Measurements from ENCODE around the gene CTXN2. TPM values are rescaled to one million over a fixed set of nuclear protein-coding genes. Genes with fewer than 3 reads are reported as not detected.

Gene CTXN2
- total and polyA plus RNA-seq, 2 of the 13 experiments (the other 11 are each of a cell fraction or from before 2014, with no cell fraction given), result not detected

DNA sequence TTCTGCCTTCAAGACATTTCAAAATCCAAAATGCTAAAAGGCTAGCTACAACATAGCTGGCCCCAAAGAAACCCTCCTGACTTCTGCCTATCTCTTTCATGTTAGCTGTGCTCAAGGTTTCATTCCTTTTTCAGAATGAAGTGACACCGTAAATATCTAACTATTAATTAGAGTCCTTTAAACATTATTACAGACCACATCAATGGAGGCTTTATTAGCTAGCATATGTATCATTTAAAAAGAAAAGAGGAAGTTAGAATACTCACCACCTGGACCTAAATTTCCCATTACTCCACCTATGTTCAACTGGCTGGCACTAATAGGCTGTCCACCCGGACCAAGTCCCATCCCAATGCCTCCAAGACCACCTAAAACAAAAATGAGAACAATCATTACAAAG is 37.9 kb upstream of the CTXN2 start:
- CTCF ChIA-PET (ENCODE audit: low intra/inter-chr PET ratio, low total read pairs), result no interaction called here
- TF ChIP-seq CC2D1A (CRISPR knock-in tag; IDR thresholded peaks at IDR 0.05) (no peak), ZNF235 (CRISPR knock-in tag; IDR thresholded peaks at IDR 0.05; ENCODE audit: borderline replicate concordance) (no peak), ZFP36L1 (CRISPR knock-in tag; IDR thresholded peaks at IDR 0.05) (no peak), MLLT10 (CRISPR knock-in tag; IDR thresholded peaks at IDR 0.05) (no peak), FOSL1 (CRISPR knock-in tag; IDR thresholded peaks at IDR 0.05; ENCODE audit: borderline replicate concordance) (no peak), ZNF598 (CRISPR knock-in tag; IDR thresholded peaks at IDR 0.05; ENCODE audit: borderline replicate concordance) (no peak), ZNF382 (CRISPR knock-in tag; IDR thresholded peaks at IDR 0.05; ENCODE audit: borderline replicate concordance) (no peak), ZNF644 (CRISPR knock-in tag; IDR thresholded peaks at IDR 0.05; ENCODE audit: low read depth) (no peak)
- H3K4me2 ChIP-seq (ENCODE audit: low read depth, low read length), result no peak overlapping the region
- in situ Hi-C loops (cut with HindIII; ENCODE audit: extremely low pct_ligation_motif_present, low pct_unique_long_range_greater_than_20kb) (no loop called here), intact Hi-C loops (cut with micrococcal nuclease; ENCODE audit: unreplicated experiment) (no loop called here)
- H2AFZ ChIP-seq (ENCODE audit: low read length), result no peak overlapping the region
- no peak overlapping the region for H3K4me3 ChIP-seq (replicated peaks in 1 of 3; ENCODE audit: insufficient read depth in 1 of 3, low read depth in 2 of 3, low read length in 3 of 3)
- FAIRE-seq, result no peak
- WGBS (ENCODE audit: low lambda C conversion rate), result 42% methylated on average over 2 of the region's 2 CpGs
- H3K9ac ChIP-seq (ENCODE audit: insufficient read depth, low read depth, low read length), result no peak overlapping the region
- H3K27me3 ChIP-seq (ENCODE audit: control insufficient read depth in 1 of 2, insufficient read depth in 2 of 2, low read length in 2 of 2), result no peaks in the 10 kb centered on the region
- no peaks in the 10 kb centered on the region for H3K36me3 ChIP-seq (replicated peaks in 1 of 2; ENCODE audit: control insufficient read depth in 1 of 2, insufficient read depth in 2 of 2, low read length in 2 of 2)
- no peak for DNase-seq (ENCODE audit: low spot score)
- no peaks in the 10 kb centered on the region for H3K9me3 ChIP-seq (ENCODE audit: low read length)
- no peak for ATAC-seq
- H3K27ac ChIP-seq (ENCODE audit: extremely low read length, insufficient read depth, low read length), result no peak overlapping the region
- POLR2A ChIA-PET, result no interaction called here
- no TSS peak for BruUV-seq (replicated peaks)
- H3K4me1 ChIP-seq (ENCODE audit: insufficient read depth, low read length), result 0 out of 2 replicates have a peak, but pooled peaks cover 8% of the 10 kb centered on the region
- H4K20me1 ChIP-seq (ENCODE audit: insufficient read depth, low read length), result no peaks in the 10 kb centered on the region
- no peaks in the 10 kb centered on the region for H3K79me2 ChIP-seq (ENCODE audit: insufficient read depth, low read length)

- H3K4me1 ChIP-seq (ENCODE audit: insufficient read depth, low read length), result peaks cover 8% of the 10 kb centered on the region
- TF ChIP-seq NFKB2 (CRISPR knock-in tag; IDR thresholded peaks at IDR 0.05; ENCODE audit: borderline replicate concordance) (no peak), ZNF709 (CRISPR knock-in tag; IDR thresholded peaks at IDR 0.05) (no peak), MAFF (IDR thresholded peaks at IDR 0.05; ENCODE audit: low read depth, low read length) (peak; percentile 81), MAFK (conservative IDR thresholded peaks at IDR 0.05 in 1 of 2, IDR thresholded peaks at IDR 0.05 in 1 of 2; ENCODE audit: low read length in 2 of 2) (peak; percentile 57 to 86)
- no peak overlapping the region for H3K27ac ChIP-seq (ENCODE audit: extremely low read length, insufficient read depth, low read length)
- no peak for DNase-seq (ENCODE audit: low spot score)
- ChIA-PET CTCF (ENCODE audit: low intra/inter-chr PET ratio, low total read pairs) (no interaction called here), POLR2A (no interaction called here)
- no peak overlapping the region for H2AFZ ChIP-seq (ENCODE audit: low read length)
- H3K36me3 ChIP-seq (replicated peaks in 1 of 2; ENCODE audit: control insufficient read depth in 1 of 2, insufficient read depth in 2 of 2, low read length in 2 of 2), result no peaks in the 10 kb centered on the region
- H3K4me2 ChIP-seq (ENCODE audit: low read depth, low read length), result no peak overlapping the region
- H4K20me1 ChIP-seq (ENCODE audit: insufficient read depth, low read length), result no peaks in the 10 kb centered on the region
- in situ Hi-C loops (cut with HindIII; ENCODE audit: extremely low pct_ligation_motif_present, low pct_unique_long_range_greater_than_20kb) (no loop called here), intact Hi-C loops (cut with micrococcal nuclease; ENCODE audit: unreplicated experiment) (no loop called here)
- H3K9ac ChIP-seq (ENCODE audit: insufficient read depth, low read depth, low read length), result no peak overlapping the region
- H3K4me3 ChIP-seq (replicated peaks in 1 of 3; ENCODE audit: insufficient read depth in 1 of 3, low read depth in 2 of 3, low read length in 3 of 3), result no peak overlapping the region
- no peak for FAIRE-seq
- no peaks in the 10 kb centered on the region for H3K79me2 ChIP-seq (ENCODE audit: insufficient read depth, low read length)
- no TSS peak for BruUV-seq (replicated peaks)
- ATAC-seq, result no peak
- no peaks in the 10 kb centered on the region for H3K27me3 ChIP-seq (ENCODE audit: control insufficient read depth in 1 of 2, insufficient read depth in 2 of 2, low read length in 2 of 2)
- H3K9me3 ChIP-seq (ENCODE audit: low read length), result peaks cover 7% of the 10 kb centered on the region; the same call in 1 of the 2 replicates
- WGBS (ENCODE audit: low lambda C conversion rate), result 30% methylated on average over 3 of the region's 3 CpGs
Observed at GRCh38 chr15:48168616-48169015, 22.8 kb upstream of the CTXN2 start.

Measured in HepG2 (cell line).